SK-N-SH treated with all-trans-retinoic acid at 6 μM for 48 hours (cell line): ENCODE measurements around the gene STK40.

ENCODE experiments used
- ATAC-seq: fragments of 200-7000 bp; cut with Tn5 transposase; 3 replicates; pipeline ENCODE4 v1.9.1; 2020; ENCODE audit warnings: mild to moderate bottlenecking, moderate library complexity
- ARNTL ChIP-seq: fragments of 450-650 bp; formaldehyde crosslinking; IDR thresholded peaks from 2 replicates; pipeline ENCODE4 v1.5.0; 2020; ENCODE audit warnings: low read depth, mild to moderate bottlenecking, moderate library complexity, borderline replicate concordance
- BACH2 ChIP-seq: fragments of 250-450 bp; sonication (Bioruptor Pico); IDR thresholded peaks from 2 replicates; pipeline ENCODE4 v1.9.0; 2021; ENCODE audit warnings: mild to moderate bottlenecking, borderline replicate concordance
- CREB5 ChIP-seq: fragments of 250-450 bp; sonication (Bioruptor Pico); IDR thresholded peaks from 2 replicates; pipeline ENCODE4 v1.5.1; 2020; ENCODE audit warnings: low read depth, mild to moderate bottlenecking, moderate library complexity
- CSRNP3 ChIP-seq: fragments of 250-450 bp; sonication (Bioruptor Pico); IDR thresholded peaks from 2 replicates; pipeline ENCODE4 v1.5.1; 2021; ENCODE audit warnings: mild to moderate bottlenecking, moderate library complexity
- ESRRG ChIP-seq: fragments of 250-450 bp; sonication (Bioruptor Pico); IDR thresholded peaks from 2 replicates; pipeline ENCODE4 v1.6.1; 2021; ENCODE audit warnings: mild to moderate bottlenecking
- GLIS3 ChIP-seq: fragments of 250-450 bp; sonication (Bioruptor Pico); IDR thresholded peaks from 2 replicates; pipeline ENCODE4 v1.5.0; 2020; ENCODE audit warnings: mild to moderate bottlenecking, moderate library complexity
- ISL1 ChIP-seq: fragments of 250-450 bp; sonication (Bioruptor Pico); IDR thresholded peaks from 2 replicates; pipeline ENCODE4 v2.1.2; 2022; ENCODE audit warnings: mild to moderate bottlenecking, moderate library complexity
- OSR1 ChIP-seq: fragments of 250-450 bp; sonication (Bioruptor Pico); IDR thresholded peaks from 2 replicates; pipeline ENCODE4 v1.8.0; 2022; ENCODE audit warnings: moderate library complexity, mild to moderate bottlenecking, inconsistent platforms
- PATZ1 ChIP-seq: fragments of 250-450 bp; sonication (Bioruptor Pico); IDR thresholded peaks from 2 replicates; pipeline ENCODE4 v1.8.0; 2020; ENCODE audit warnings: mild to moderate bottlenecking, moderate library complexity, borderline replicate concordance
- PPARA ChIP-seq: fragments of 250-450 bp; sonication (Bioruptor Pico); IDR thresholded peaks from 2 replicates; pipeline ENCODE4 v1.5.0; 2020; ENCODE audit warnings: mild to moderate bottlenecking, borderline replicate concordance
- RARB ChIP-seq: fragments of 250-450 bp; sonication (Bioruptor Pico); IDR thresholded peaks from 2 replicates; pipeline ENCODE4 v1.8.0; 2021; ENCODE audit warnings: mild to moderate bottlenecking, moderate library complexity
- SNAI2 ChIP-seq: fragments of 250-450 bp; sonication (Bioruptor Pico); IDR thresholded peaks from 2 replicates; pipeline ENCODE4 v1.5.0; 2020; ENCODE audit warnings: mild to moderate bottlenecking, moderate library complexity
- TCF4 ChIP-seq: fragments of 250-450 bp; sonication (Bioruptor Pico); IDR thresholded peaks from 2 replicates; pipeline ENCODE4 v1.8.0; 2021; ENCODE audit warnings: mild to moderate bottlenecking, moderate library complexity, borderline replicate concordance
- TOX ChIP-seq: fragments of 250-450 bp; sonication (Bioruptor Pico); IDR thresholded peaks from 2 replicates; pipeline ENCODE4 v1.8.0; 2021; ENCODE audit warnings: mild to moderate bottlenecking, moderate library complexity, borderline replicate concordance
- TSHZ2 ChIP-seq: fragments of 250-450 bp; sonication (Bioruptor Pico); IDR thresholded peaks from 2 replicates; pipeline ENCODE4 v1.5.0; 2020; ENCODE audit warnings: mild to moderate bottlenecking, moderate library complexity
- ZFP3 ChIP-seq: fragments of 250-450 bp; sonication (Bioruptor Pico); IDR thresholded peaks from 2 replicates; pipeline ENCODE4 v1.5.0; 2020; ENCODE audit warnings: mild to moderate bottlenecking, moderate library complexity
- ZFP30 ChIP-seq: fragments of 450-650 bp; formaldehyde crosslinking; IDR thresholded peaks from 2 replicates; pipeline ENCODE4 v1.5.0; 2022; ENCODE audit warnings: mild to moderate bottlenecking, moderate library complexity
- ZNF565 ChIP-seq: fragments of 450-650 bp; formaldehyde crosslinking; conservative IDR thresholded peaks from 2 replicates; pipeline ENCODE4 v1.5.0; 2020; ENCODE audit warnings: low read depth, mild to moderate bottlenecking, moderate library complexity
- ZNF70 ChIP-seq: fragments of 450-650 bp; formaldehyde crosslinking; IDR thresholded peaks from 2 replicates; pipeline ENCODE4 v1.5.0; 2020; ENCODE audit warnings: mild to moderate bottlenecking, moderate library complexity

Gene STK40

GRCh38 chr1:36328713-36329112 lies 57.0 kb downstream of the STK40 start:
- no peak for ATAC-seq
- no peak for TF ChIP-seq PPARA
- no peak for TF ChIP-seq ZNF565
- TF ChIP-seq ISL1 (CRISPR knock-in tag): no peak
- TF ChIP-seq TOX: no peak
- TF ChIP-seq ZFP30: no peak
- TF ChIP-seq BACH2 (CRISPR knock-in tag): no peak
- no peak for TF ChIP-seq TSHZ2 (CRISPR knock-in tag)
- TF ChIP-seq CSRNP3 (CRISPR knock-in tag): no peak
- TF ChIP-seq ARNTL (CRISPR knock-in tag): no peak
- TF ChIP-seq ESRRG (CRISPR knock-in tag): no peak
- no peak for TF ChIP-seq TCF4 (CRISPR knock-in tag)
- TF ChIP-seq RARB (CRISPR knock-in tag): no peak
- no peak for TF ChIP-seq CREB5 (CRISPR knock-in tag)
- TF ChIP-seq GLIS3: no peak
- TF ChIP-seq ZNF70 (CRISPR knock-in tag): no peak
- no peak for TF ChIP-seq PATZ1 (CRISPR knock-in tag)
- TF ChIP-seq, all 23 proteins: peak for 0

- ATAC-seq: no peak
Observed at GRCh38 chr1:36328088-36328480, 57.6 kb downstream of the STK40 start.

More at GRCh38 chr1:36328088-36328480, 57.6 kb downstream of the STK40 start:
- TF ChIP-seq ZNF565: no peak
- TF ChIP-seq CSRNP3 (CRISPR knock-in tag): no peak
- TF ChIP-seq ISL1 (CRISPR knock-in tag): no peak
- TF ChIP-seq SNAI2 (CRISPR knock-in tag): no peak
- TF ChIP-seq ZNF70 (CRISPR knock-in tag): no peak
- TF ChIP-seq ZFP3 (CRISPR knock-in tag): no peak
- TF ChIP-seq ARNTL (CRISPR knock-in tag): no peak
- TF ChIP-seq PATZ1 (CRISPR knock-in tag): no peak
- no peak for TF ChIP-seq TSHZ2 (CRISPR knock-in tag)
- no peak for TF ChIP-seq CREB5 (CRISPR knock-in tag)
- no peak for TF ChIP-seq BACH2 (CRISPR knock-in tag)
- TF ChIP-seq ZFP30: no peak
- no peak for TF ChIP-seq TOX
- TF ChIP-seq OSR1 (CRISPR knock-in tag): no peak
